GM18505 (cell line): ENCODE results near the gene GARIN5B.

Experiments
- ATAC-seq: cut with Tn5 transposase; IDR thresholded peaks from one replicate; pipeline ENCODE4 v1.9.1; 2021; ENCODE audit not compliant: unreplicated experiment
- POLR2A ChIP-seq: IDR thresholded peaks from 4 replicates; pipeline ENCODE4 v1.6.1; 2011; ENCODE audit warnings: borderline replicate concordance; ENCODE audit not compliant: insufficient read depth, insufficient read length; ENCODE audit errors: extremely low read depth

GARIN5B gene

GRCh38 chr19:55306712-55307111 lies 56.3 kb downstream of the GARIN5B start:
- no peak for ATAC-seq
- no peak for TF ChIP-seq POLR2A

DNA sequence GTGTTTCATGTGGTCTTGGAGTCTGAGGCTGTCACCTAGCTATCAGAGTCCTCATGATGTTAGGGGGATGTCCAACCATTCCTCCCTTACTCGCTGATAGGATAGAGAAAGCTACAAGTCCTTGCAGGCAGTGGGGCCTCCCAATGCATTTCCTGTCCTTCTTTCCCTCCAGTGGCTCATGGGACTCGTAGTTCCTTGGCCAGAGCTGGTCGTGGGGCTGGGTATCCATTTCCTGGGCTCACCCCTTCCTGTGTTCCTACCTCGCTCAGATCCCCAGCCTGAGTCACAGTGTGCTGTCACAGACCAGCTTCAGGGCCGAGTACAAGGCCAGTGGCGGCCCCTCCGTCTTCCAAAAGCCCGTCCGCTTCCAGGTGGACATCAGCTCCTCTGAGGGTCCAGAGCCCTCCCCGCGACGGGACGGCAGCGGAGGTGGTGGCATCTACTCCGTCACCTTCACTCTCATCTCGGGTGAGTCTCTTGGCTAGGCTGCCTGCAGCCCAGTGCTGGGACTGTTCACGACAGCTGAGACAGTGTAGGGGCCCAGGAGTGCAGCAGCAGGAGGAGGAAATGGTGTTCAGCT lies 57.0 kb downstream of the GARIN5B start:
- ATAC-seq = no peak
- no peak for TF ChIP-seq POLR2A

DNA sequence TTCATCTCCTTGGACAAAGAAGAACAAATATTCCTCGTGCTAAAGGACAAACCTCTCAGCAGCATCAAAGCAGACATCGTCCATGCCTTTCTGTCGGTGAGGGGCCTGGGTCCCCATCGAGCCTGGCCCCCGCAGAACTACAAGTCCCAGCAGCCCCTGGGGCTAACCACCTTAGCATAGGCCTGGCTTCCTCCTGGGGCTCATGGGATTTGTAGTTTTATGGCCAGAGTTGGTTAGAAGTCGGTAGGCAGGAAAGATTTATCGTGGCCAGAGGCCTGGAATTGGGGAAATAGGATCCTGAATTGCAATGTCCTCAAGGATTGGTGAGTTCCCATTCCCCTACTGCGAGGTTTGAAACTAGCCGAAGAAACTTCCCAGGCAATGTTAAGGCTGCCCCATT lies 57.6 kb downstream of the GARIN5B start:
- ATAC-seq = no peak

GRCh38 chr19:55304980-55305379 lies 58.1 kb downstream of the GARIN5B start:
- ATAC-seq = no peak
- TF ChIP-seq POLR2A = no peak

More for the DNA sequence above, 57.6 kb downstream of the GARIN5B start:
- TF ChIP-seq POLR2A = no peak
